HG03354 (cell line): ENCODE data around the gene EXOSC5.
A peak's percentile ranks its signal among the peaks of the same experiment; 100 is the strongest.
"Not testable (repeated sequence)": the region's sequence is repeated elsewhere in the genome, so short reads cannot be mapped to it uniquely, and the experiment has no call there.

Experiments
- ATAC-seq: cut with Tn5 transposase; IDR thresholded peaks from one replicate; pipeline ENCODE4 v1.9.1; 2021; ENCODE audit warnings: mild to moderate bottlenecking; ENCODE audit not compliant: unreplicated experiment, poor library complexity, severe bottlenecking

EXOSC5 gene

DNA sequence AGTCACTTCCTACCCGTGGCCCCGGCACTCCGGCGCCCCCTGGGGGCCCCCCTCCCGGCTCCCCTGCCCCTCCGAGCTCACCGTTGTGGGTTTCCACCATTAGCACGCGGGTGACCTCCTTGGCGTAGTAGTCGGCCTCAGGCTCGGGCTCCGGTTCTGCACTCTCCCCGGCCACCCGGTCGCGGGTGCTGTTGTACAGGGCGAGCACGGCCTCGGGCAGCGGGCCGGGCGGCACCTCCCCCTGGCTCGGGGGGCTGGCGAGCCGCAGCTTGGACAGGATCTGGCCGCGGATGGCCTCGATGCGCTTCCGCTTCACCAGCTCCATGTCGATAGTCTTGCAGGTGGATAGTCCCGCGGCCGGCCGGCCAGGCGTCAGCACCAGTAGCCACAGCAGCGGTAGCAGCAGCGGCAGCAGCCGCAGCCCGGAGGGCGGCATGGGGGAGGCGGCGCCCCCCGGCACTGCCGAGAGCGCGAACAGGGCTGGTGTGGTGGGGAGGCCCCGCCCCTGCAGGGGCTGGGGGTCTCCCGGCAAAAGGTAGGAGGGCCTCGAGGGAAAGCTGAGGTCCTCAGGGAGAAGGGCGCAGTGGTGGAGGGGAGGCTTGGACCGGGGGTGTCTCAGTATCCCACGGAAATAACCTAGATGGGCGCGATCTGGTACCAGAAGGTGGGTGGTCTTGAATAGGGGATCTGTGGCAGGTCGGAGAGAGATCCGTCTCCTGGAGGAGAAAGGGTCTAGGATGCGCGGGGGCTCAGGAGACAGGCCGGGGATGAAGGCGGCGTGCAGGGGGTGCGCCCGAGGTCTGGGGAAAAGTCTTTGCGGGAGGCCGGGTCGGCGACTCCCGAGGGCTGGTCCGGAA is 44.3 kb downstream of the EXOSC5 start:
- peak; percentile 28 for ATAC-seq

GRCh38 chr19:41352279-41352608 is 44.9 kb downstream of the EXOSC5 start:
- no peak for ATAC-seq

DNA sequence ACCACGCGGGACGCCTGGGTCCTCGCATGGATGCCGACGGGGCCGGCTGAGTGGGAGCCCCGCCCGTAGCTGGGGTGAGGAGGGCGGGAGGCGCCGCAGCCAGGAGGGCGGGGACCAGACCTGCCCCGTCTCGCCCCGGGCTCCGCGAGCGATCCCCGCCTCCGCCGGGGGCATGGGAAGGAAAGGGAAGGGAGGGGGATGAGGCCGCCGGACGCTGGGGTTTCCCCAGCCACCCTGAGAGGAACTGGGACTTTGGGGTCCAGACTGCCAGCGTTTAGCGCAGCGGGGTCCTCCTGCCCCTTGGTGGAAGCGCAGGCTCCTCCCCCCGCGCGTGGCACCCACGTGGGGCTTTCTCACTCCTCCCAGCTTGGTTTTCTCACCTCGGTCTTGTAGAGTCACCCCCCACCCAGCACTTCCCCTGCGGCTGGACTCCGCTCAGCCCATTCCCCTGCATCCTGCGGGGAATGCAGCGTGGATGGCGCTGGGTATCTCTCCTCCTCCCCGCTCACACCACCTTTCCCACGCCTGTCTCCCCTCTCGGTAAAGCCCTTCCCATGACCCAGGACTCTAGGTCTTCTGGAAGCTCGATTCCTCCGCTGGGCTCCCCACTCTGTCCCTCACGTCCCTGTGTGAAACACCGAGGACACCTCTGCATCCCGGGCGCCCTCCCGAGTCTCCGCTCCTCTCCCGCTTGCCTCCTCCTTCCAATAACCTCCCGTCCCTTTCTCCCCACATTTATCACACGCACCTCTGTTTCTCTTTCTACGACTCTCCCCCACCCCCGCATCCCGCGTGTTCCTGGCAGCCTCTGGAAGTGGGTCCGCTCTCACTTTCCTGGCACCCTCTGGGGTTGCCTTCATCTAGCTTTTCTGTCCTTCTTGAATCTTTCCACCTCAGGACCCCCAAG is 45.6 kb downstream of the EXOSC5 start:
- ATAC-seq = peak; percentile 37

GRCh38 chr19:41350735-41351338 is 46.3 kb downstream of the EXOSC5 start:
- peak; percentile 4 for ATAC-seq

GRCh38 chr19:41346916-41347315 is 50.2 kb downstream of the EXOSC5 start:
- ATAC-seq = not testable (repeated sequence)

- no peak for ATAC-seq
These were observed 53.0 kb downstream of the EXOSC5 start for GRCh38 chr19:41344162-41344561.

DNA sequence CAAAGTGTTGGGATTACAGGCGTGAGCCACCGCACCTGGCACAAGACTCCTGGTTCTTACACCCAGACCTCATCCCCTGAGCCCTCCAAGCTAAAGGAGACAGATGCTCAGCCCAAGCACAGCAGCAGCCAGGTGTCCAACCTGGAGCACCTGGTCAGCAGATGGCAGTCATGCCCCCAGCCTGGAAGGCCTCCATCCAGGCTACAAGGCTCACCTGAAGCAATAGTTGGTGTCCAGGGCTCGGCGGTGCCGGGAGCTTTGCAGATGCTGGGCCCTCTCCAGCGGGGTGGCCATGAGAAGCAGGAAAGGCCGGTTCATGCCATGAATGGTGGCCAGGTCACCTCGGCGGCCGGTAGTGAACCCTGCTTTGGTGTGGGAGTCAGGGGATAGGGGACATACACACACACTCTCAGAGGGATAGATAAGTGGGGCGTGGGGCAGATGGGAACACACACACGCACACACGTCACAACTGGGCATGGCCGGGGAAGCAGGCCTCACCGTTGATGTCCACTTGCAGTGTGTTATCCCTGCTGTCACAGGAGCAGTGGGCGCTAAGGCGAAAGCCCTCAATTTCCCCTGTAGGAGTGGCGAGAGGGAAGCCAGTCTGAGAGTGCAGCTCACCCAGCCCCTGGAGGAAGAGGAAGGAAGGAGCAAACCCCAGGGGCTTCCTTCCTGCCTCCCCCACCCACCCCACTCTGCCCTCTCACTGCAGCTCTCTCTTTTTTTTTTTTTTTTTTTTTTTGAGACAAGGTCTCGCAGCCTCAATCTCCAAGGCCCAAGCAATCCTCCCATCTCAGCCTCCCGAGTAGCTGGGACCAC is 55.3 kb downstream of the EXOSC5 start:
- no peak for ATAC-seq

DNA sequence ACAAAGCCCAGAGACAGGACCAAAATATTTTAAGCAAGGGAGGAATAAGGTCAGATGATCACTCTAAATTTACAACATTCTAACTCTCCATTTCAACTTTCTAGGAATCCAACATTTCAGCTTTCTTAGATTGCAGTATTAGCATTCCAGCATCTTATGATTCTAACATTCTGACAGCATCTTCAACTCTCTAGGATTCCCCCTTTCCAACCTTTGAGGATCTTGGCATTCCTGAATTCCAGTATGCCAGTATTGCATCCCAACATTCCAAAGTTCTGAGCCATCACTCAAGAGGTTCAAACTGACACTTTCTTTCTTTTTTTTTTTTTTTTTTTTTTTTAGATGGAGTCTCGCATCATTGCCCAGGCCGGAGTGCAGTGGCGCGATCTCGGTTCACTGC is 57.2 kb downstream of the EXOSC5 start:
- no peak for ATAC-seq
